GM12878 (cell line): Measurements from ENCODE around the gene SMC3. TPM values are rescaled to one million over a fixed set of nuclear protein-coding genes. Genes with fewer than 3 reads are reported as not detected.

Experiments
- CBX5 ChIP-seq: sonication (generic); IDR thresholded peaks from 2 replicates; pipeline ENCODE4 v1.6.1; 2016; ENCODE audit warnings: low read depth, moderate library complexity, mild to moderate bottlenecking, inconsistent platforms
- IKZF1 ChIP-seq: fragments of 450-650 bp; conservative IDR thresholded peaks from 2 replicates; pipeline ENCODE4 v1.6.1; 2017; ENCODE audit warnings: antibody characterized with exemption, mild to moderate bottlenecking
- KDM1A ChIP-seq: fragments of 200-600 bp; sonication (generic); IDR thresholded peaks from 2 replicates; pipeline ENCODE4 v1.6.1; 2016; ENCODE audit warnings: borderline replicate concordance
- YY1 ChIP-seq: IDR thresholded peaks from 2 replicates; pipeline ENCODE4 v1.6.1; 2011; ENCODE audit warnings: low read depth, mild to moderate bottlenecking, low read length
- polyA plus RNA-seq, 11 experiments: library from polyadenylated mRNA; depleted of rRNA in 4 of 11; unstranded in 6 of 11; stranded (reverse) in 5 of 11; fragments of >200 nt; fragmentation: Nextera tagmentation in 4 of 11; fragmentation: Illumina TruSeq in 1 of 11; extraction: Ambion mirVana in 4 of 11; extraction: Trizol in 1 of 11; gene quantifications; 1 replicate in 1 of 11; 2 replicates in 10 of 11; pipeline versions ENCODE4 v1.2.1 to v1.2.3, GENCODE V29; 2011 to 2016; ENCODE audit warnings: inconsistent platforms in 2 of 11, missing spikeins in 2 of 11, low read depth in 1 of 11
- total RNA-seq, 4 experiments: library from RNA; depleted of rRNA in 3 of 4; stranded (reverse); fragments of >200 nt in 3 of 4; fragmentation: Illumina TruSeq in 1 of 4; extraction: Trizol in 1 of 4; gene quantifications; 2 replicates each; pipeline versions ENCODE4 v1.2.1 to v1.2.3, GENCODE V29; 2013 to 2021
- TF ChIP-seq, protein P1 (sequence below): fragments of 450-650 bp; IDR thresholded peaks from 2 replicates; pipeline ENCODE4 v1.6.1; 2016; ENCODE audit warnings: mild to moderate bottlenecking, moderate library complexity, borderline replicate concordance
- TF ChIP-seq, protein P2 (sequence below): IDR thresholded peaks from 2 replicates; pipeline ENCODE4 v1.6.1; 2011; ENCODE audit warnings: borderline replicate concordance, low read depth, mild to moderate bottlenecking, moderate library complexity, low read length; ENCODE audit not compliant: insufficient read depth, poor library complexity, severe bottlenecking

SMC3 gene
- total and polyA plus RNA-seq, 10 of the 15 experiments (the other 5 are each of a cell fraction or from before 2014, with no cell fraction given) = 30.4 to 123 (median 48.3) TPM

DNA sequence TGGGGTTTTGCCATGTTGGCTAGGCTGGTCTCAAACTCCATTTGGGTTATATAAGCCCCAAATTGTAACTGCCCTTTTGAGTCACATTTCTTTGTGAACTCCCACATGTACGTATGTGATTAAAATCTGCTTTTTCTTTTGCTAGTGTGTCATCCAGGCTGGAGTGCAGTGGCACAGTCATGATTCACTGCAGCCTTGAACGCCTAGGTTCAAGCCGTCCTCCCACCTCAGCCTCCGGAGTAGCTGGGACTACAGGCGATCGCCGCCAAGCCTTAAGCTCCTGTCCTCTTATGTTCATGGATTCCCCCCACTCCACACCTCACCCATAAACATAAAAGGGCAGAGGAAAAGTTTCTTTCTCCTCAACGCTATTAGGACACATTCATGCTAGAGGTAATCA, 4.4 kb upstream of the SMC3 start (continued):
- TF ChIP-seq, protein P1, sequence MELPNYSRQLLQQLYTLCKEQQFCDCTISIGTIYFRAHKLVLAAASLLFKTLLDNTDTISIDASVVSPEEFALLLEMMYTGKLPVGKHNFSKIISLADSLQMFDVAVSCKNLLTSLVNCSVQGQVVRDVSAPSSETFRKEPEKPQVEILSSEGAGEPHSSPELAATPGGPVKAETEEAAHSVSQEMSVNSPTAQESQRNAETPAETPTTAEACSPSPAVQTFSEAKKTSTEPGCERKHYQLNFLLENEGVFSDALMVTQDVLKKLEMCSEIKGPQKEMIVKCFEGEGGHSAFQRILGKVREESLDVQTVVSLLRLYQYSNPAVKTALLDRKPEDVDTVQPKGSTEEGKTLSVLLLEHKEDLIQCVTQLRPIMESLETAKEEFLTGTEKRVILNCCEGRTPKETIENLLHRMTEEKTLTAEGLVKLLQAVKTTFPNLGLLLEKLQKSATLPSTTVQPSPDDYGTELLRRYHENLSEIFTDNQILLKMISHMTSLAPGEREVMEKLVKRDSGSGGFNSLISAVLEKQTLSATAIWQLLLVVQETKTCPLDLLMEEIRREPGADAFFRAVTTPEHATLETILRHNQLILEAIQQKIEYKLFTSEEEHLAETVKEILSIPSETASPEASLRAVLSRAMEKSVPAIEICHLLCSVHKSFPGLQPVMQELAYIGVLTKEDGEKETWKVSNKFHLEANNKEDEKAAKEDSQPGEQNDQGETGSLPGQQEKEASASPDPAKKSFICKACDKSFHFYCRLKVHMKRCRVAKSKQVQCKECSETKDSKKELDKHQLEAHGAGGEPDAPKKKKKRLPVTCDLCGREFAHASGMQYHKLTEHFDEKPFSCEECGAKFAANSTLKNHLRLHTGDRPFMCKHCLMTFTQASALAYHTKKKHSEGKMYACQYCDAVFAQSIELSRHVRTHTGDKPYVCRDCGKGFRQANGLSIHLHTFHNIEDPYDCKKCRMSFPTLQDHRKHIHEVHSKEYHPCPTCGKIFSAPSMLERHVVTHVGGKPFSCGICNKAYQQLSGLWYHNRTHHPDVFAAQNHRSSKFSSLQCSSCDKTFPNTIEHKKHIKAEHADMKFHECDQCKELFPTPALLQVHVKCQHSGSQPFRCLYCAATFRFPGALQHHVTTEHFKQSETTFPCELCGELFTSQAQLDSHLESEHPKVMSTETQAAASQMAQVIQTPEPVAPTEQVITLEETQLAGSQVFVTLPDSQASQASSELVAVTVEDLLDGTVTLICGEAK = no peak
- TF ChIP-seq YY1 (no peak), CBX5 (no peak), KDM1A (no peak), IKZF1 (no peak)
- TF ChIP-seq, protein P2, sequence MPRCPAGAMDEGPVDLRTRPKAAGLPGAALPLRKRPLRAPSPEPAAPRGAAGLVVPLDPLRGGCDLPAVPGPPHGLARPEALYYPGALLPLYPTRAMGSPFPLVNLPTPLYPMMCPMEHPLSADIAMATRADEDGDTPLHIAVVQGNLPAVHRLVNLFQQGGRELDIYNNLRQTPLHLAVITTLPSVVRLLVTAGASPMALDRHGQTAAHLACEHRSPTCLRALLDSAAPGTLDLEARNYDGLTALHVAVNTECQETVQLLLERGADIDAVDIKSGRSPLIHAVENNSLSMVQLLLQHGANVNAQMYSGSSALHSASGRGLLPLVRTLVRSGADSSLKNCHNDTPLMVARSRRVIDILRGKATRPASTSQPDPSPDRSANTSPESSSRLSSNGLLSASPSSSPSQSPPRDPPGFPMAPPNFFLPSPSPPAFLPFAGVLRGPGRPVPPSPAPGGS = no peak
- TF ChIP-seq, all 136 proteins: peak for 0
